ES-I3 (cell line): ENCODE data around the gene RFESD.
"Not testable (repeated sequence)": the region's sequence is repeated elsewhere in the genome, so short reads cannot be mapped to it uniquely, and the experiment has no call there.

Experiments
- H3K36me3 ChIP-seq: 2 replicates; pipeline ENCODE4 v1.6.1; 2013; ENCODE audit warnings: mild to moderate bottlenecking, low read length, control low read depth, moderate library complexity; ENCODE audit not compliant: insufficient read depth
- H3K4me1 ChIP-seq: 2 replicates; pipeline ENCODE4 v1.6.1; 2013; ENCODE audit warnings: mild to moderate bottlenecking, control low read depth, low read length; ENCODE audit not compliant: insufficient read depth
- H3K9ac ChIP-seq: 2 replicates; pipeline ENCODE4 v1.6.1; 2013; ENCODE audit warnings: low read depth, mild to moderate bottlenecking, low read length, moderate library complexity
- H3K9me3 ChIP-seq: 2 replicates; pipeline ENCODE4 v1.6.1; 2013; ENCODE audit warnings: mild to moderate bottlenecking, low read length, moderate library complexity; ENCODE audit not compliant: control insufficient read depth, insufficient read depth

Gene RFESD

DNA sequence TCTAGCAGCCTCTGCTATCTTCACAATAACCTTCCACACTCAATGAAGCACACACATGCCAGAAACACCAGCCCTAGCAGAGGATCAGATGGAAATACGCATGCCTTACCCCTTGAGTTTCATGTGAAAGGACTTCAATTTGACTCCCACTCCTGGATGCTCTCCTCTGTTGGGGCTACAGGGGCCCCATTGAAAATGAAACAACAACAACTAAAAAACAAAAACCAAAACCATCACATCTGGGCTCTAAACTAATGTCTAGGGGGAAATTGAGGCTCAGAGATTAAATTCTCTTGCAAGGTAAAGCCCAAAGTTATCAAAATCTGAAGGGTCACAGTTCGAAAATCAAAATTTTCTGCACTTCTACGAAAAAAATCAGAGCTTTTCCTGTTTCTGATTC lies 7.9 kb upstream of the RFESD start:
- Histone ChIP-seq H3K36me3 (no peaks in the 10 kb centered on the region), H3K9me3 (no peaks in the 10 kb centered on the region), H3K4me1 (no peaks in the 10 kb centered on the region), H3K9ac (no peak overlapping the region)

- Histone ChIP-seq H3K9ac (no peak overlapping the region), H3K36me3 (no peaks in the 10 kb centered on the region), H3K9me3 (no peaks in the 10 kb centered on the region), H3K4me1 (no peaks in the 10 kb centered on the region)
Measured at GRCh38 chr5:95641741-95642220, 4.8 kb upstream of the RFESD start.

- Histone ChIP-seq H3K9me3 (no peaks in the 10 kb centered on the region), H3K36me3 (no peaks in the 10 kb centered on the region), H3K9ac (no peak overlapping the region), H3K4me1 (peaks cover 7% of the 10 kb centered on the region; the same call in 1 of the 2 replicates)
Measured at GRCh38 chr5:95643152-95643551, 3.4 kb upstream of the RFESD start.

- no peaks in the 10 kb centered on the region for H3K9me3 ChIP-seq
- no peaks in the 10 kb centered on the region for H3K36me3 ChIP-seq
- H3K4me1 ChIP-seq: peaks cover 7% of the 10 kb centered on the region; the same call in 1 of the 2 replicates
- H3K9ac ChIP-seq: no peak overlapping the region
Measured at GRCh38 chr5:95644351-95645042, 2.1 kb upstream of the RFESD start.

- not testable (repeated sequence) for H3K4me1 ChIP-seq, H3K9me3 ChIP-seq, H3K36me3 ChIP-seq
- peak overlapping the region; percentile 77; the same call in 1 of the 2 replicates for H3K9ac ChIP-seq
Measured at GRCh38 chr5:95646226-95646568, 380 bp upstream of the RFESD start.

GRCh38 chr5:95647886-95648860 lies 1.6 kb downstream of the RFESD start:
- H3K9me3 ChIP-seq: no peaks in the 10 kb centered on the region
- no peak overlapping the region for H3K9ac ChIP-seq
- H3K36me3 ChIP-seq: no peaks in the 10 kb centered on the region
- H3K4me1 ChIP-seq: peaks cover 7% of the 10 kb centered on the region; the same call in 1 of the 2 replicates

- Histone ChIP-seq H3K36me3 (no peaks in the 10 kb centered on the region), H3K9ac (no peak overlapping the region), H3K4me1 (peaks cover 7% of the 10 kb centered on the region; the same call in 1 of the 2 replicates), H3K9me3 (no peaks in the 10 kb centered on the region)
Measured at GRCh38 chr5:95649274-95649673, 2.7 kb downstream of the RFESD start.

DNA sequence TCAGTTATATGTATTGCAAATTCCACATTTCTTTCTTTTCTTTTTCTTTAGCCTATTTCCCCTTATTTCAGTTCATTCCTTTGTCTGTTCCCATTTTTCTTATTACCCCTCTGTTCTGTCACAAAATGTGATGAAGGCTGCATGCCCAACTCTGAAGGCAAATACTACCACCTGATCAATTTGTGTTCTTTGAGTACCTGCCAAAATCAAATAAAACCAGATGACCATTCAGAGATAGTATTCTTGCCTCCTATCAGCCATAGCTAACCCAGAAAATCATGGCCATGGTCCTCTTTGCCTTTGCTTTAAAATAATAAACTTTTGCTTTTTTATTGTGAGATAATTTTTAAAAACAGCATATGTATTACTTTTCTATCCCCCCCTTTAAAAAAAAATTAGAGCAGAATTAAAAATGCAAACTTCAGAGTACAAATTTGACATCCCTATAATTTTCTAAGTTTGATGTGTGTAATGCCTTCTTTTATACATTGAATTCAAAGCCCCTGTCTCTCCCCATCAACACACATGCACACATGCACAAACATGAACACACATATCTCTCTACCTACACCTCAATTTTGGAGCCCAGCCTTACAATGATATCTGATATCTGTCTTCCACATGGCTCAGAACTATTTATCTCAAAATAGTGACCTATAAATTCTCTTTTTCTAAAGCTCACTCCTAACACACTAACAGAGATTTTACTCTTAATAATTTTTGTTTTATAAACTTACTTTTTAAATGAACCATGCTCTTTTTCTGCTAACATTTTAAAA lies 3.5 kb downstream of the RFESD start:
- Histone ChIP-seq H3K4me1 (peaks cover 7% of the 10 kb centered on the region; the same call in 1 of the 2 replicates), H3K36me3 (no peaks in the 10 kb centered on the region)

DNA sequence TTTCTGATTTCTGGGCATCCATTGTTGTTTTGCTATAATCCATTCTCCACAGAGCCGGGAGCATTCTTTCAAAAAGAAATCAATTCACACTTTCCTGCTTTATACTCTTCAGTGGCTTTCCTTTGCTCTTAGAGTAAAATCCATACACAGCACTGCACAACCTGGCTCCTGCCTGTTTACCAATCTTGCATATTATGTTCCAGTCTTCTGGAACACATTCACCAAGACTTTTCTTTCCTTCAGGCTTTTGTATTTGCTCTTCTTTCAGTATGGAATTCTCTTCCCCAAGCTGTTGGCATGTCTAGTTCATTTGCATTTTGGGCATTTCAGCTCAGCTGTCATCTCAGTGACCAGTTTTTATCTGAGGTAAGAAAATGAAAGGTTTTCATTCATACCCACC lies 6.3 kb downstream of the RFESD start:
- Histone ChIP-seq H3K4me1 (0 out of 2 replicates have a peak, but pooled peaks cover under 1% of the 10 kb centered on the region), H3K9ac (no peak overlapping the region), H3K9me3 (no peaks in the 10 kb centered on the region), H3K36me3 (no peaks in the 10 kb centered on the region)

More for the DNA sequence above, 3.5 kb downstream of the RFESD start:
- H3K9me3 ChIP-seq: no peaks in the 10 kb centered on the region
- H3K9ac ChIP-seq: no peak overlapping the region

DNA sequence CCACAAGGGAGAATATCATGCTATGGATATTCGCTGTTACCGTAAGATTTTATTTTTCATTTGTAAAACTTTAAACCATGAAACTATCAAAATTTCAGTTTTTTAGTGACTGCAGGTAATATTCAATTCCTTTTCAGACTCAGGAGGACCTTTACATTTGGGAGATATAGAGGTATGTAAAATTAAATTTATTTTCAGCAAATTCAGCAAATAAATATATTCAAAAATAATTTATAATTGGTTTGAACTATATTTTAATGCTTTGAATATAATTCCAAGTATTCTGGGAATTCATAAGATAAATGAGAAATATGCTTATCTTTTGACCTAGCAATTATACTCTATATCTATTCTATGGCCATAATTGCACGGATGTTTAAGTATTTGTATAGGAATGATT lies 7.6 kb downstream of the RFESD start:
- H3K9me3 ChIP-seq: no peaks in the 10 kb centered on the region
- no peaks in the 10 kb centered on the region for H3K4me1 ChIP-seq
- H3K36me3 ChIP-seq: no peaks in the 10 kb centered on the region
- H3K9ac ChIP-seq: no peak overlapping the region

- no peak overlapping the region for H3K9ac ChIP-seq
- H3K4me1 ChIP-seq: no peaks in the 10 kb centered on the region
- no peaks in the 10 kb centered on the region for H3K9me3 ChIP-seq
- no peaks in the 10 kb centered on the region for H3K36me3 ChIP-seq
Measured at GRCh38 chr5:95655575-95655974, 9.0 kb downstream of the RFESD start.

DNA sequence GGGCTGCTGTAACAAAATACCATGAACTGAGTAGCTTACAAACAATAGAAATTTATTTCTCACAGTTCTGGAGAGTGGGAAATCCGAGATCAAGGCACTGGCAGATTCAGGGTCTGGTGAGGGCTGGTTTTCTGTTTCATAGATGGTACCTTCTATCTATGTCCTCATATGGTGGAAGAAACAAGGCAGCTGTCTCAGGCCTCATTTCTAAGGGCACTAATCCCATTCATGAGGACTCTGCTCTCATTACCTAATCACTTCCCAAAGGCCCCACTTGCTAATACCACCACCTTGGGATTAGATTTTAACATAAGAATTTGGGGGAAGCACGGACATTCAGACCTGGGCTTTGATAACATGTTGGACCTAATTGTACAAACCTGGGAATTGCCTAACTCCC lies 13.5 kb downstream of the RFESD start:
- Histone ChIP-seq H3K36me3 (no peaks in the 10 kb centered on the region), H3K4me1 (peaks cover 4% of the 10 kb centered on the region; the same call in 1 of the 2 replicates)

GRCh38 chr5:95662946-95663345 lies 16.4 kb downstream of the RFESD start:
- Histone ChIP-seq H3K36me3 (no peaks in the 10 kb centered on the region), H3K9ac (no peak overlapping the region), H3K9me3 (no peaks in the 10 kb centered on the region), H3K4me1 (peaks cover 4% of the 10 kb centered on the region; the same call in 1 of the 2 replicates)

More for the DNA sequence above, 13.5 kb downstream of the RFESD start:
- Histone ChIP-seq H3K9me3 (no peaks in the 10 kb centered on the region), H3K9ac (no peak overlapping the region)

GRCh38 chr5:95664204-95664786 lies 17.7 kb downstream of the RFESD start:
- Histone ChIP-seq H3K9ac (no peak overlapping the region), H3K9me3 (no peaks in the 10 kb centered on the region), H3K4me1 (peaks cover 4% of the 10 kb centered on the region; the same call in 1 of the 2 replicates), H3K36me3 (no peaks in the 10 kb centered on the region)
